ENCODE data around the gene FLNB.

FLNB gene

DNA sequence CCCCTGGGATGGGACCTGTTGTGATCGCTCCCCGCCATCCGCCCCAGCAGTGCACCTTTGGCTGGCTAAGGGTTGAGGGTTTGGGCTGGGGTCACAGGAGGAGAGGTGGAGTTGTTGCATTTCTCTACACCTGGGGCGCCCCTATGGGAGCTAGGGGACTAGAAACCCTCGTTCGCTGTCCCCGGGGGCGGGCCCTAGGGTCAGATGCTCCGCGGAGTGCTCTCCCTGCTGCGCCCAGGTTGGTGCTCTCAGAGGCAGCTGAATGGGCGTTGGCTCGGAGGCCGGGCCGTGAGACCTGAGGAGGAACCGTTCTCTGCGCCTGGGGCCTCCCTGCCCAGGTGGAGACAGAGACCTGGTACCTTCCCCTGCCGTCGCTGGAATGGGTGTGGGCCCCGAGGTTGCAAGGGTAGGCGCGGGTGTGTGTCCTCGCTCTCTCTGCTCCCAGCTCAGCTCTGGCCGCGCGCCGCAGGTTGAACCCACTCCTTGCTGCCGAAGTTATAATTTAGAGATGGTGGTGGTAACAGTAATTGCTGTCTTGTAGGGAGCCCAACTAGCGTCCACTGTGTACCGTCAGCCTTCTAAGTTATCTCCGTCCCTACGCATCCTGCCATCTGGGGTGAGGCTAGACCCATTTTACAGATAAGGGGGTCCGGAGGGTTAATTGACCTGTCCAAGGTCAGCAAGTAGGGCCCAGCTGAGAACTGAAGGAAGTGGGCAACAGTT is 965 bp downstream of the FLNB start:
- peak; percentile 8 for DNase-seq (ENCODE audit: low read depth)

DNA sequence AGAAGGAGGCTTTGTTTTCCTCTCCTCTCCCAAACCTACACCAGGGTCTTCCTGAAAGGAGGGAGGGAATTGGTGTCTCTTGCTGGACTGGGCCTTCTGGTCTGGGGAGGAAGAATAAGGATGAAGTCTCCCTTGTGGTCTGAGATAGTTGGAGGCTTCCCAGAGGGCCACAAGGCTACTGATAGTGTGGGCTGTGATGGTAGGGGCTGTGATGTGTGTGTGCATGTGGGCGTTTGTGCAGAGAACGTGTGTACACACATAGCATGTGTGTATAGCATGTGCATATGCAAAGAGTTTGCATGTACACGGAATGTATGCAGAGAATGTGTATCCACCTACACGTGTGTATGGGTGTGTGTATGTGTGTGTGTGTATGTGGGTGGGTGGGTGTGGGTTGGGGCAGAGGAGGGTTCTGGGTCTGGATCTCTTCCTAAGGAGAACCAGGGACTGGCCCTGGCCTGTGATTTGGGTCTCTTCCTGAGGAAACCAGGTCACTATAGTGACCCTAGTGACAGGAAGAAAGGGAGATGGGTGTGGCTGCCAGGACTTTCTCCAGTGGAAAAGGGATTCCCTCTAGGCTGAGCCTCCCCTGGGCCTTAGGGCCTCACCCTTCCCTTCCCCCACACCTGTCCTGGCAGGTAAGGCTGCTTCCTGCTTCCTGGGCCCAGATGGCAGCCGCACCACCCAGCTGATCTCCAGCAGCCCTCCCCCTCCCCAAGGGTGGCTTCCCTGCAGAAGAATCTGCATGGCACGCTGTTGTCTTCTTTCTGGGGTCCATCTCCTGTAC is 1.7 kb downstream of the FLNB start:
- DNase-seq (ENCODE audit: low read depth), result no peak

- no peak for DNase-seq (ENCODE audit: low read depth)
These were observed 2.3 kb downstream of the FLNB start for GRCh38 chr3:58010562-58010961.

- DNase-seq (ENCODE audit: low read depth), result no peak
These were observed 3.4 kb downstream of the FLNB start for GRCh38 chr3:58011580-58011979.

DNA sequence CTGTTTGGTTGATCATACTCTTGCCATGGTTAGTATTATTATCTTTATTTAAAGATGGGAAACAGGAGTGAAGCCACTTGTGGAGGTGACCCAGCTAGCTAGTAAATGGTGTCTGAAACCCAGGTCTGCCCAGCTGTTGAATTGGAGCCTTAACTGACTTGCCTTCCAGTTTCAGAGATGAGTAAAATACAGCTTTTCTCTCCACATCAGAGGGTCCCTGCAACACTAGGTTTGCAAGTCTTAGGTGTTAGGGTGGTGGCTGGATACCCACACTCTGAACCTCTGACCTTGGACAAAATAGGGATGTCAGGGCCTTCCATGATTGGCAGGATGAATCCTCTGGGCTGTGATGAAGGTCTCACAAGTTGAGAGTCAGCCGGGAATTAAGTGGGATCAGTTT is 4.1 kb downstream of the FLNB start:
- DNase-seq (ENCODE audit: low read depth), result no peak

- DNase-seq (ENCODE audit: low read depth), result no peak
These were observed 4.9 kb downstream of the FLNB start for GRCh38 chr3:58013099-58013498.

DNA sequence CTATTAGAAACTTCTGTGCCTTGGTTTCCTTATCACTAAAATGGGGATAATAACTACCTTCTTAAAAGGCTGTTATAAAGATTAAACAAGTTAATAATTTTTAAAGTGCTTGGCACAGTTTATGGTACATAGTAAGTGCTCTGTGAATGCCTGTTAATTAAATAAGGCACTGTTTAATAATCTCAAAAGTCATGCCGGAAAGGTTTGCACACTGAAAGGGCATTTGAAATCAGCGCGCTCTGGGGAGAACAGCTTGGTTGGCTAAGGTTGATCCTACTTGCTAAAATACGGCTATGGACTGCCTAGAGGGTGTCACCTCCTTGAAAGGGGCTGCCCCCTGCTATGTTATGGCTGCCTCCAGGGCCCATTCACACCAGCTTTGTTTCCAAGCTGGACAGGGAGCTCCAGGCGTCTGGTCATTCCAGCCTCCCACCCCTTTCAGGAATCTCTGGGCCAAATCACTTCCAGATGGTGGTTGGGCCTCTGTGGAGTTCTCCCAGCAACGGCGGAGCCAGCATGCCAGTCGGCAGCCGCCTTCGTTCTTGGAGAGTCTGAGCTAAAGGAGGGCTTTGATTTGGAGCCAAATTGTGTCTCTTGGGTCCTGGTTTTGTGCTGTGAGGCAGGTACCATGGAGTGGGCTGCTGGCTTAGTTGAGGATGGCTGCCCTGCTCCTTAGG is 5.9 kb downstream of the FLNB start:
- no peak for DNase-seq (ENCODE audit: low read depth)

GRCh38 chr3:58015520-58015915 is 7.3 kb downstream of the FLNB start:
- DNase-seq (ENCODE audit: low read depth), result no peak

GRCh38 chr3:58016710-58017109 is 8.5 kb downstream of the FLNB start:
- no peak for DNase-seq (ENCODE audit: low read depth)

GRCh38 chr3:58018892-58019742 is 10.9 kb downstream of the FLNB start:
- DNase-seq (ENCODE audit: low read depth), result no peak

DNA sequence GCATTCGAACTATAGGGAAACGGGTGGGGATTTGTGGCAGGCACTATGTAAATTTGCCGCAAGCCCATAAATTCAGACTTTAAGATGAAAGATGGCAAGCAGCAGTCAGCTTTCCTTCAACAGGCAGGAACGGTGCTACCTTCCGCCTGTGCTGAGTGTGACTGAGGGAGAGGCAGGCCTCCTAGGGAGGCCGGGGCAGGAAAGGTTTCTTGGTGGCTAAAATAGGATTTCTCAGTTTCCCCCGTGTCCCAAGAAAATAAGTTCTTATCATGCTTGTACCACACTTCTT is 12.5 kb downstream of the FLNB start:
- no peak for DNase-seq (ENCODE audit: low read depth)

DNA sequence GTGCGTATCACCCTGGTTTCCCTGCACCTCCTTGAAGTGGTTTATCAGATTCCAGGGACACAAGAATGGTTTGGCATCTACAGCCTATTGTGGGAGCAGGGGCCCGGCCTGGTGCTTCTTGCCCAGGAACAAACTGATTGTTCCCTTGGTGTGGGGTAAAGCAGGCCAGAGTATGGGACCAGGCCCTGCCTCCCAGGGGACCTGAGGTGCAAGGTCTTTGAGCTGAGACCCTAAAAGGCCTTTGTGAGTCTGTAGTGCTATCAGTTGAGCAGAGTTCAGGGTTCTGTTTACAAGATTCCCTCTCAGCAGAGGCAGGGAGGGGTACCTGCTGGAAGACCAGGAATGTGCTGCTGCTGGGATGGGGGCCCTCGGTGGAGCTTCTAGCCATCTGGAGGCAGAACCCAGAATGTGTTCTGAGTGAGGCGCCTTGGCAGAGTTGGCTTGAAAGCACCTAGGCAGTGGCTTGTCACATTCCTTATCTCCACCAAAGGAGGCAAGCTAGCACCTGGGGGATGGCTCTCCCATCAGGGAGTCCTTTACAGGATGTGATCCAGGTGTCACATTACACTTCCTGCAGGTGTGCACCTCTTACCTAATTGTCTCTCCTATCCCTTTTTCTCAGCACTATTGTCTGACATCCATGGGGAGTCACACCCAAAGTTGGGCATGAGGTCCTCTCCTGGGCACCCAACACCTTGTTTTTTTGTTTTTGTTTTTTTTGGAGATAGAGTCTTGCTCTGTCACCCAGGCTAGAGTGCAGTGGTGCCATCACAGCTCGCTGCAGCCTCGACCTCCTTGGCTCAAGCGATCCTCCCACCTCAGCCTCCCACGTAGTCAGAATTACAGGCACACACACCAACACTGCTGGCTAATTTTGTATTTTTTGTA is 13.1 kb downstream of the FLNB start:
- no peak for DNase-seq (ENCODE audit: low read depth)

DNA sequence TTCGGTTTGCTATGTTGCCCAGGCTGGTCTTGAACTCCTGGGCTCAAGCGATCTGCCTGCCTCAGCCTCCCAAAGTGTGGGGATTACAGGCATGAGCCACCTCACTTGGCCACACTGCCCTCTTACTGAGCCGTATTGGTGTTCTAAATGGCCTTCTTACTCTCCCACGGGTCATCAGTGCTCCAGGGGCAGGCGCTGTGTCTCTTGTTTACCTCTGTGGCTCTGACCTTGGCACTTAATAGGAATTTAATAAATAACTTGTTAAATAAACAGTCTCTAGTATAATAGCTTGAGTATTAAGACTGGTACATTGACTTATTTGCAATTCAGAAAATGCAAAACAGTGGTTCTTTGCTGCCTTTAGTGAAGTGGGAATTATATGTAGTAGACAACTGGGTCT is 13.7 kb downstream of the FLNB start:
- DNase-seq (ENCODE audit: low read depth), result no peak

- DNase-seq (ENCODE audit: low read depth), result no peak
These were observed 14.3 kb downstream of the FLNB start for GRCh38 chr3:58022490-58022889.

DNA sequence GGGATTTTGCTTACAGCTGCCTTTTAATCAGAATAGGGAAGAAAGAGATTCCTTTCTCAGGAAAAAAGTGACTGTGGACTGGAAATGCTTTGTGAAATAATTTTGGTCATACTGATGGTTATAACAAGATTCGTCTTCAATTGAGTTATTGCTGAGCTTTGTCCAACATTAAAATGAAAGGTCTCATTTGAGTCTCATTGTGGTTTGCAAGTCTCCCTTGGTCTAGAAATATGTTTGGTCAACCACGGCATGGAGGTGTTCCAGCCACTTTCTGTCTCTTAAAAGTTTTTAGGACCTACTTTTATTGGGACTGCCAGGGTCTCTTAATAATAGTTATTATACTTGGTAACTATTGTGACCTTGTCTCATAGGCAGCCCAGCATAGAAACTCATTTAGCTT is 15.3 kb downstream of the FLNB start:
- no peak for DNase-seq (ENCODE audit: low read depth)

GRCh38 chr3:58025406-58025805 is 17.2 kb downstream of the FLNB start:
- DNase-seq (ENCODE audit: low read depth), result no peak

GRCh38 chr3:58025837-58026569 is 17.8 kb downstream of the FLNB start:
- no peak for DNase-seq (ENCODE audit: low read depth)

DNA sequence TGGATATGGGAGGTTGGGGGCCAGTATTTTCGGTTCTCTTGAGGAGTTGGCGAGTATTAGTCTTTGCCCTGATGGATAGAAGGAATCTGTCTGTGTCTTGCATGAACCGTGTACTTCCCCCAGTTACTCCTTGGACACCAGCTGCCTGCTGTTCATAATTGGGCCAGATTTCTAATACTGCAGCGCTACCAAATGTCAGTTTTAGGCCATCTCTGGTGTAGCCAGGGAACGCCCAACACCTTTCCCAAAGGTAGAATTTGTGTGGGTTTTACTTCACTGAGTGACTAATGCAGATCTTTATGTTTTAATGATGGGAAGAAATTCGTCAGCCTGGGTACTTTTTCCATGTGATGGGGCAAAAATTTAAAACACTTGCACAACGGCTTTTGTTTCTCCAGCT is 18.4 kb downstream of the FLNB start:
- DNase-seq (ENCODE audit: low read depth), result no peak

DNA sequence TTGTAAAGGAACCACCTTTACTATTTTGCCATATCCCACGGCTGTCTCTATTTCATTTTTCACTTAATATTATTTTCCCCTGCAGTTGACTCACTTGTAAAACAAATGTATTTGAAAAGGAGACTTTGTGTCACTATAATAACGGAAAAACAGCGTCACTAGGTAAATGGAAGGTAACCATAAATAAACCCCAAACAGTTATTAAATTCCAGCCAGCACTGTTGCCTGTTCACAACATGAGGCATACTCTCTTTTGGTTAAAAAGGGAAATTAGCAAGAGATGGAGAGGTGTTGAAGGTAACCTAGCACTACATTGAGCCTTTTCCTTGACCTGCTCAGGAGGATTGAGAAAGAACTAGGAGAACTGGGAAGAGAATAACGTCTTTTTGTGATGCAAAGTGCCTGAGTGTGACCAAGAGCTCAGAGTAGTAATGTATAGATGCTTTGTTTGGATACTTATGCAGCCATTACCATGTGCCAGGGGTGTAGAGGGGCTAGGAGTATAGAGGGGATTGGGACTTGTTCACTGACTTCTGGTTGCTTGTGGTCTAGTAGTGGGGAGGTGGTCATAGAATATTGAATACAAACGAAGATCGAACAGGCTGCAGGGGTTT is 19.6 kb downstream of the FLNB start:
- DNase-seq (ENCODE audit: low read depth), result no peak

DNA sequence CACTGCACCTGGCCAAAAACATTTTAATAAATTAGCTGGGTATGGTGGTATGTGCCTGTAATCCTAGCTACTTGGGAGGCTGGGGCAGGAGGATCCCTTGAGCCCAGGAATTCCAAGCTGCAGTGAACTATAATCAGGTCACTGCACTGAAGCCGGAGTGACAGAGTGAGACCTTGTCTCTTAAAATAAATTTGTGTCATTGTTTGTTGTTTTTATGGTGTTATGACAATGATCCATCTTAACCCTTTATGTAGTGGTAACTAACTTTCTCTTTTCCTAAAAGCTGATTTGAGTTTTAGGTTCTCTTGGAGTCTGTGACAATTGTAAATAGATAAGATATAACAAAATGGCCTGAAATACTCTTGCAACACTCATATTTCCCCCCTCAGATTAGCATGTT is 20.7 kb downstream of the FLNB start:
- DNase-seq (ENCODE audit: low read depth), result no peak

Measured in activated gamma-delta T cell treated with anti-CD3 and anti-CD28 coated beads, Interleukin-2, amount 50 U/mL, for 16 hours (primary cell).